IMR-90 (cell line): ENCODE measurements around the gene SLC1A5.

ENCODE experiments used
- BHLHE40 ChIP-seq: fragments of 150-350 bp; IDR thresholded peaks from 2 replicates; pipeline ENCODE4 v1.6.1; 2016; ENCODE audit warnings: mild to moderate bottlenecking, low read depth, low read length
- CHD1 ChIP-seq: IDR thresholded peaks from 2 replicates; pipeline ENCODE4 v1.6.1; 2012; ENCODE audit warnings: low read depth, low read length, improper control_type of control experiment
- CTCF ChIP-seq: conservative IDR thresholded peaks from 2 replicates; pipeline ENCODE4 v1.5.1; 2012; ENCODE audit warnings: mild to moderate bottlenecking, low read depth, low read length, improper control_type of control experiment
- ELK1 ChIP-seq: fragments of 150-350 bp; IDR thresholded peaks from 2 replicates; pipeline ENCODE4 v1.6.1; 2016; ENCODE audit warnings: low read depth, mild to moderate bottlenecking, low read length, moderate library complexity, borderline replicate concordance
- FOS ChIP-seq: fragments of 150-350 bp; IDR thresholded peaks from 2 replicates; pipeline ENCODE4 v1.6.1; 2016; ENCODE audit warnings: low read depth, low read length
- MAFK ChIP-seq: IDR thresholded peaks from 2 replicates; pipeline ENCODE4 v1.6.1; 2012; ENCODE audit warnings: low read depth, low read length, improper control_type of control experiment
- POLR2A ChIP-seq: IDR thresholded peaks from 2 replicates; pipeline ENCODE4 v1.6.1; 2012; ENCODE audit warnings: mild to moderate bottlenecking, low read depth, low read length
- RAD21 ChIP-seq: IDR thresholded peaks from 2 replicates; pipeline ENCODE4 v1.6.1; 2012; ENCODE audit warnings: low read length, improper control_type of control experiment
- RCOR1 ChIP-seq: IDR thresholded peaks from 2 replicates; pipeline ENCODE4 v1.6.1; 2012; ENCODE audit warnings: mild to moderate bottlenecking, low read length, improper control_type of control experiment; ENCODE audit not compliant: insufficient replicate concordance
- RFX5 ChIP-seq: IDR thresholded peaks from 2 replicates; pipeline ENCODE4 v1.8.0; 2012; ENCODE audit warnings: low read depth, mild to moderate bottlenecking, low read length, moderate library complexity
- USF2 ChIP-seq: fragments of 150-350 bp; IDR thresholded peaks from 2 replicates; pipeline ENCODE4 v1.6.1; 2017; ENCODE audit warnings: mild to moderate bottlenecking, antibody characterized with exemption, low read length, low read depth

- TF ChIP-seq BHLHE40: no peak
- peak; percentile 40 for TF ChIP-seq CTCF
- TF ChIP-seq RAD21: peak; percentile 25; the same call in 1 of the 2 replicates
- TF ChIP-seq RCOR1: no peak
- TF ChIP-seq POLR2A: no peak
- TF ChIP-seq MAFK: no peak
- TF ChIP-seq USF2: no peak
- TF ChIP-seq FOS: no peak
- no peak for TF ChIP-seq ELK1
- no peak for TF ChIP-seq RFX5
- TF ChIP-seq CHD1: no peak
Measured at GRCh38 chr19:46753420-46754155, 34.8 kb downstream of the SLC1A5 start.
